Activated CD4-positive, alpha-beta T cell treated with anti-CD3 and anti-CD28 coated beads, Interleukin-2, amount 50 U/mL, for 16 hours (primary cell): ENCODE data around the gene ARHGDIB.
A peak's percentile ranks its signal among the peaks of the same experiment; 100 is the strongest.

Source experiments
- DNase-seq: peaks from one replicate; pipeline ENCODE4 v3.0.0-alpha.2; 2020

Gene ARHGDIB

GRCh38 chr12:14982562-14982961 lies 21.2 kb upstream of the ARHGDIB start:
- DNase-seq: no peak

DNA sequence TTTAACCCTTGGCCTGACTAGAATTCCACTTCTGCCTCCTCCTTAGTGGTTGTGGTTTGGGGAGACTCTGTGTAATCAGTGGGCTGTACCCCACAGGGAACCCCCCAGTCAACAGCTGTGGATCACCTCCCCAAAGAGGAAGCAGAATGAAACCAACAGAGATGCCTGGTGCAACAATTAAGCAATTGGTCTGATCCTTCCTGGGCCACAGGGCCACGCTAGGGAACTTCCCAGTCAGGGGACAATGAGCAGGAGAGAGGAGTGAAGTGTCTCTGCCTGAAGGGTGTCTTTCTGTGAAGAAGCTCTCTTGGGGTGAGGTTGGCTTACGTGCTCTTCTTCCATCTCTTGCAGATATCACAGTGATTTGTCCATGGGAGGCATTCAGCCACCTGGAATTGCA lies 19.6 kb upstream of the ARHGDIB start:
- no peak for DNase-seq

- no peak for DNase-seq
Observed at GRCh38 chr12:14979468-14979867, 18.1 kb upstream of the ARHGDIB start.

GRCh38 chr12:14976658-14977057 lies 15.3 kb upstream of the ARHGDIB start:
- DNase-seq: no peak

GRCh38 chr12:14975457-14975856 lies 14.1 kb upstream of the ARHGDIB start:
- DNase-seq: no peak

DNA sequence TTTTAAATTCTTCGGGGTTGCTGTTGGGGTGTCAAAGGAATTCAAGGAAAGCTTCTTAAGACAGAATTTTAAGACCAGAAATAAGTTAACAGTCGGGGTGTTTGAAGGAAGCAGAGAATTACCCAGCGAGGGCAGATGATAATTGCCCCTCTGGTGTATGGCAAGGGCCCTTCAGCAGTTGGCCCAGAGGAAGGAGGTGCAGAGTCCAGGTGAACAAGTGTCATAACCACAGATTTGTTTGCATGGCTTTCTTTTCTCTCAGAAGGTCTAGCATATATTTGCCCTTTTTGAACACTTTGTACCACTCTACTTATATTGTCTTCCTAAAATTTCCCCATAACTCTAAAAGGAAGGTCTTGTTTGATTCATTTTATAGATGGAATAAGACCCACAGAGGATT lies 13.2 kb upstream of the ARHGDIB start:
- no peak for DNase-seq

- DNase-seq: no peak
Observed at GRCh38 chr12:14972816-14973215, 11.4 kb upstream of the ARHGDIB start, which contains the start of gene PDE6H. PDE6H (plus strand) TSS chr12:14973042; CDS start chr12:14978013, 4,971 bp downstream.

DNA sequence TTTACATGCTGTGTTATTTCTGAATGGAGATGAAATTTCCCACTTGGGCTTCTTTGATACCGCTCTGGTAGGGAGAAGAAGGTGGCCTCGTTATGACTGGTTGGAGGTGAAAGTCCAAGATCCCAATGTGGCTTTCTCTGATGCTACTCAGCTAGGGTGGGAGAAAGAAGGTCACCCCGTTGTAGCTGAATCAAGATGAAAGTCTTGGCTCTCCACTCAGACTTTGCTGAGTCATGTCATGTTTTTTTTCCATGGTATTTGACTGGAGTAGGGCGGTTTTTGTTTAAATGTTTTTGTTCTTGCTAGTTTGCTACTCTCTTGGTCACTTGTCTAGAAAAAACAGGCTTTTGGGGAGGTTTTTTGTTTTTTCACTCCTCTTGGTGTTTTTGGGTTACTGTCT lies 9.1 kb upstream of the ARHGDIB start:
- no peak for DNase-seq

GRCh38 chr12:14968478-14968877 lies 7.1 kb upstream of the ARHGDIB start:
- DNase-seq: no peak

DNA sequence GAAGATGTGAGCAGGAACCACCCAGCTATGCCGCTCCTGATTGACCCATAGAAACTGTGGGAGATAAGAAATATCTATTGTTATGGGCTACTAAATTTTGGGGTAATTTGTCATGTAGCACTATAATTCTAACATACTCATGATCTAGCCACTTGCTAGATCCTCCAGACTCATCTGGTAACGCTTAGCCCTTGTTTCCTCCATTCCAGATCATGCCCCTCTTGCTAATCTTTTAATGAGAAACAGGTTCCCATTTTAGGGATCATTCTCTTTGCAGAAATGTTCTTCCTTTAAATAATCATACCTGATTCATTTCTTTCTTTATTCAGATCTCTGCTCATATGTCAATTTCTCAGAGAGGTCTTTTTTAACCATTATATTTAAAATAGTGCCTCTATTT lies 3.8 kb upstream of the ARHGDIB start:
- DNase-seq: no peak

DNA sequence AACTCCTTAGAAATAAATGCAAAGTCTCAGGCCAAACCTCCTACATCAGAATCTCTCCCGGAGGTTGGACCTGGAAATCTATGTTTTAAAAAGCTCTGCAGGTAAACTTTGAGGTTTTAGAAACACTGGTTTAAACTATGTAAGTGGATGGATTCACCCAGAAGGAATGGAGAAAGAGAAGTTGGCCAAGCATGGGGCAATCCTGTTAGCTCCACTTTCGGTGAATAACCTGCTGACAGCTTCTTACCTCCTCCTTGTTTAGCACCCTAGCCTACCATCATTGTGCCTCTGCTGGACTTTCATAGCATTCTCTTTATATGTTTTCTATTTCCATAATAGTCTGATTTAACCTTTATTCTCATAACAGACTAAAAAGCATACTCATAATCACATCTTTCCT lies 3.0 kb upstream of the ARHGDIB start:
- no peak for DNase-seq

- DNase-seq: no peak
Observed at GRCh38 chr12:14963520-14963919, 2.1 kb upstream of the ARHGDIB start.

GRCh38 chr12:14962797-14963196 lies 1.4 kb upstream of the ARHGDIB start:
- no peak for DNase-seq

- no peak for DNase-seq
Observed at GRCh38 chr12:14962153-14962539, 745 bp upstream of the ARHGDIB start.

DNA sequence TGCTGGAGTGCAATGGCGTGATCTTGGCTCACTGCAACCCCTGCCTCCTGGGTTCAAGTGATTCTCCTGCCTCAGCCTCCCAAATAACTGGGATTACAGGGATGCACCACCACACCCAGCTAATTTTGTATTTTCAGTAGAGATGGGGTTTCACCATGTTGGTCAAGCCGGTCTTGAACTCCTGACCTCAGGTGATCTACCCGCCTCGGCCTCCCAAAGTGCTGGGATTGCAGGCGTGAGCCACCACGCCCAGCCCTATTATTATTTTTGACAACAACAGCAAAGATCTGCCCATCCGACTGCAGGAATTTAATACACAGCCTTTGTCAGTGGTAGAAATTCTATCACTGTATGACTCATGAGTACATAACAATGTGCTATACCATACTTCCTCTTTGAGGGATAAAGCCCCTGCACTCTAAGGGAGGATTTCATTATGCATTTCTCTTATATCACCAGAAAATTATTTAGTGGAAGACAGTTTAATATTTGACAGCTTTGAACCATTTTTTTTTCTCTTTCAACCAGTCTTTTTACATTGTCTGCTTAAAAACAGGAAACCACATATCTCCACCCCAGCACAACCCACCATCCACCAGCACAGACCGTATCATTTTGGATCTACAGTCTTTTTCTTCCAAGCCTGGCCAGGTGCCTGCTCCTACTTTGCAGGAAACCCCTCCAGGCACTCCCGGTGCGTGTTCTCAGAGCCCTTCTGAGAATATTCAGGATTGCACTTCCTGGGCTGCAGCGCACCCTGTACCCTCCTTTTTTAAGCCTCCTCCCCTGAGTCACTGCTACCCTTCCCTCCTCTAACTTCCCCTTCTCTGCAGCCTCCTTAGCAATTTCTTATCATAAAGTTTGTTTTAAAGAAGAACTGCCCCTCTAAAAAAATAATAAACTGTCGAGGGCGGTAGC lies 594 bp downstream of the ARHGDIB start:
- peak; percentile 67 for DNase-seq

GRCh38 chr12:14959916-14960496 lies 1.4 kb downstream of the ARHGDIB start:
- no peak for DNase-seq

DNA sequence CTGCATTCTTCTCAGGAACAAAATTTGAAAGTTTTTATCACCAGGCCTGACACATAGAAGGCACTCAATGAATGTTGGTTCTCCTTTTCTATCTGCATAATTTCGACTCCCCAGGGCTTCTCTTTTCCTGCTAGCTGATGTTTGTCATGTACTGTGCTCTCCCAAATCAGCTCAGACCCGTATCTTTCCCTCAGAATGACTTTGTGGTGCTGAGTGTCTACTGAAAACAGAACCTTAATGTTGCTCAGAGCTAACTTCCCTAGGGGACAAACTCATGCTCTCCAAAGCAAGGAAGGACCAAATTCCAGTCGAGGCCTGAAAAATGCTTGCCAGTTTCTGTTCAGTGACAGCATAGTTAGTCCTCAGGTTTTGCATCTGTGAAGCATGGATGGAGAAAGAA lies 1.9 kb downstream of the ARHGDIB start:
- DNase-seq: no peak

DNA sequence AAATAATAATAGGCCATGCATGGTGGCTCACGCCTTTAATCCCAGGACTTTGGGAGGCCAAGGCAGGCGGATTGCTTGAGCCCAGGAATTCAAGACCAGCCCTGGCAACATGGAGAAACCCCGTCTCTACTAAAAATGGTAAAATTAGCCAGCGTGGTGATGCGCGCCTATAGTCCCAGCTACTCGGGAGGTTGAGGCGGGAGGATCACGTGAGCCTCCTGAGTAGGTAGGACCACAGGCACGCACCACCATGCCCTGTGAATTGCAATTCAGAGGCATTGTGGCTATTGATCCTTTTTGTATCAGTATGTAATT lies 2.3 kb downstream of the ARHGDIB start:
- no peak for DNase-seq

- no peak for DNase-seq
Observed at GRCh38 chr12:14958361-14959125, 2.9 kb downstream of the ARHGDIB start.

GRCh38 chr12:14957551-14958168 lies 3.7 kb downstream of the ARHGDIB start:
- no peak for DNase-seq

GRCh38 chr12:14956905-14957304 lies 4.5 kb downstream of the ARHGDIB start:
- DNase-seq: peak; percentile 35

DNA sequence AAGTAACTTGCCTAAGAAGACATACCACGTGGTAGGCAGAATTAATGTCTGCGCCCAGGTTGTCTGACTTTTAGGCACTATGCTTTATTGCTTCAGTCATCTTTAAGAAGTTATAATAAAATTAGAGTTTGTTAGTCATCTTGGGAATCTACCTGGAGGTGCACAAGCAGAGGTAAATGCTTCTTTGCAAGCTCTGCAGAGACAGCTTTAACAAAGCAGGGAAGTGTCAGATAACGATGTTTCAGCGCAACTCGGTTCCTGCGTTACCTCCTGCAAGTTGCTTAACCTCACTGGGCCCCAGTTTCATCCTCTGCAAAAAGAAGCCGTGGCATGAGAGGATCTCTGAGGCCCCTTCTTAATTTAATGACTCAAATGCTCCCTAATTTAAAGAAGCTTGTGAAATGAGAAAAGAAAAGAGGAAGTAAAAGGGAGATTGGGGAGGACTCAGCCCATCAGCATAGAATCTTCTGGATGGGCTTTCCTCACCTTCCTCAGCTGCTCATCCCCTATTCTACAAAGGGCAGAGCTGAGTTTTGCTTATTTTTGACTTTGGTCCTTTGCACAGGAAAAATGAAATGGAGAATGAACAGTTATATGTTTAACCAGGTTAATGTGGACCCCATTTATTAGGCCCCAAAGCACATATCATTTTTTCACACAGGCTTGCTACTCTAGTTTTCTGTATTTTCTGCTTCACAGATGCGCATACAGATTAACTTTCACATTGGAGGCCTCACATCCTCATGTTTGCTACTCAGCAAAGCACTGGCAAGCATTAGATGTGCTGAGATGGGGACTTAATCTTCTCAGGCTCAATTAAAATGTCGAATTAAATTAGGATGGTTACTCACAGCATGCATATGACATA lies 5.1 kb downstream of the ARHGDIB start:
- peak; percentile 77 for DNase-seq
